GM23338 (cell line): Measurements from ENCODE around the gene EEF2KMT.

Experiments used
- CREB1 ChIP-seq: fragments of 250-450 bp; sonication (Bioruptor Pico); IDR thresholded peaks from 2 replicates; pipeline ENCODE4 v1.5.0; 2020; ENCODE audit warnings: low read depth, mild to moderate bottlenecking, moderate library complexity
- CTCF ChIP-seq, 2 experiments: fragments of 200-600 bp in 1 of 2; sonication (generic) in 1 of 2; conservative IDR thresholded peaks; 2 replicates each; pipeline versions ENCODE4 v1.5.1 to v1.6.1; 2016 to 2017; ENCODE audit warnings: antibody characterized with exemption in 2 of 2, low read depth in 2 of 2, mild to moderate bottlenecking in 2 of 2, moderate library complexity in 1 of 2
- ETS1 ChIP-seq: IDR thresholded peaks from 2 replicates; pipeline ENCODE4 v1.6.1; 2016; ENCODE audit warnings: antibody characterized with exemption
- EZH2 ChIP-seq: fragments of 200-600 bp; sonication (generic); IDR thresholded peaks from one replicate; pipeline ENCODE4 v1.8.0; 2017; ENCODE audit warnings: antibody characterized with exemption, mild to moderate bottlenecking, low read depth; ENCODE audit not compliant: unreplicated experiment
- EZH2phosphoT487 ChIP-seq: fragments of 200-600 bp; sonication (generic); IDR thresholded peaks from one replicate; pipeline ENCODE4 v1.8.1; 2018; ENCODE audit warnings: antibody characterized with exemption; ENCODE audit not compliant: unreplicated experiment
- JUNB ChIP-seq: IDR thresholded peaks from one replicate; pipeline ENCODE4 v1.6.1; 2016; ENCODE audit warnings: antibody characterized with exemption; ENCODE audit not compliant: unreplicated experiment
- NANOG ChIP-seq: IDR thresholded peaks from 2 replicates; pipeline ENCODE4 v1.6.1; 2016; ENCODE audit warnings: antibody characterized with exemption, borderline replicate concordance
- POLR2AphosphoS5 ChIP-seq: IDR thresholded peaks from 2 replicates; pipeline ENCODE4 v1.6.1; 2016; ENCODE audit warnings: antibody characterized with exemption, low read depth
- REST ChIP-seq: IDR thresholded peaks from one replicate; pipeline ENCODE4 v1.6.1; 2018; ENCODE audit warnings: antibody characterized with exemption; ENCODE audit not compliant: unreplicated experiment
- STAT1 ChIP-seq: IDR thresholded peaks from one replicate; pipeline ENCODE4 v1.6.1; 2016; ENCODE audit warnings: antibody characterized with exemption; ENCODE audit not compliant: unreplicated experiment
- ZNF114 ChIP-seq: fragments of 250-450 bp; sonication (Bioruptor Pico); IDR thresholded peaks from 2 replicates; pipeline ENCODE4 v1.5.0; 2020; ENCODE audit warnings: mild to moderate bottlenecking, moderate library complexity
- ZNF331 ChIP-seq: fragments of 250-450 bp; sonication (Bioruptor Pico); IDR thresholded peaks from 2 replicates; pipeline ENCODE4 v1.5.0; 2020; ENCODE audit warnings: low read depth, mild to moderate bottlenecking, moderate library complexity
- ZNF462 ChIP-seq: fragments of 250-450 bp; sonication (Bioruptor Pico); IDR thresholded peaks from 2 replicates; pipeline ENCODE4 v1.5.0; 2020; ENCODE audit warnings: mild to moderate bottlenecking, moderate library complexity

GRCh38 chr16:5064915-5065314, 32.7 kb downstream of the EEF2KMT start:
- TF ChIP-seq CTCF (conservative IDR thresholded peaks at IDR 0.05; ENCODE audit: low read depth in 2 of 2) = no peak
- no peak for TF ChIP-seq EZH2
- no peak for TF ChIP-seq REST
- TF ChIP-seq EZH2phosphoT487 = no peak
- TF ChIP-seq POLR2AphosphoS5 = no peak
- no peak for TF ChIP-seq JUNB
- no peak for TF ChIP-seq NANOG
- TF ChIP-seq ETS1 = no peak
- TF ChIP-seq STAT1 = no peak
- TF ChIP-seq CREB1 (CRISPR knock-in tag) = no peak
- no peak for TF ChIP-seq ZNF114
- no peak for TF ChIP-seq ZNF331 (CRISPR knock-in tag)
- TF ChIP-seq ZNF462 (CRISPR knock-in tag) = no peak
